Keratinocyte (primary cell): ENCODE data around the gene IGFALS. TPM values are rescaled to one million over a fixed set of nuclear protein-coding genes. Genes with fewer than 3 reads are reported as not detected.

Source experiments
- DNase-seq: peaks from one replicate; pipeline ENCODE4 v3.0.0-alpha.2; 2011; ENCODE audit warnings: low read depth, missing footprints, low spot score
- FAIRE-seq: peaks from 2 replicates; lab custom pipeline; 2011; peaks lifted over from hg19 to GRCh38; lab: Jason Lieb, UNC
- H2AFZ ChIP-seq: 2 replicates; pipeline ENCODE4 v1.6.0; 2012; ENCODE audit warnings: low read length, control low read depth, inconsistent platforms; ENCODE audit not compliant: control insufficient read depth
- H3K27ac ChIP-seq: 2 replicates; pipeline ENCODE4 v1.5.1; 2011; ENCODE audit warnings: low read length; ENCODE audit not compliant: control insufficient read depth, insufficient read depth
- H3K27me3 ChIP-seq: 3 replicates; pipeline ENCODE4 v1.6.0; 2011; ENCODE audit warnings: low read length; ENCODE audit not compliant: control insufficient read depth, insufficient read depth; ENCODE audit errors: extremely low read depth
- H3K36me3 ChIP-seq, 2 experiments: 2 replicates in 1 of 2; 3 replicates in 1 of 2; pipeline ENCODE4 v1.5.1; 2011; ENCODE audit warnings: low read length in 2 of 2, mild to moderate bottlenecking in 1 of 2; ENCODE audit not compliant: control insufficient read depth in 2 of 2, insufficient read depth in 2 of 2; ENCODE audit errors: extremely low read depth in 1 of 2
- H3K4me1 ChIP-seq: 3 replicates; pipeline ENCODE4 v1.5.1; 2011; ENCODE audit warnings: low read length; ENCODE audit not compliant: control insufficient read depth, insufficient read depth; ENCODE audit errors: extremely low read depth
- H3K4me2 ChIP-seq: 3 replicates; pipeline ENCODE4 v1.6.0; 2011; ENCODE audit warnings: low read depth, low read length; ENCODE audit not compliant: control insufficient read depth, insufficient read depth; ENCODE audit errors: extremely low read depth
- H3K4me3 ChIP-seq, 3 experiments: fragments of 200-600 bp in 1 of 3; sonication (generic) in 1 of 3; 2 replicates in 2 of 3; 3 replicates in 1 of 3; pipeline ENCODE4 v1.5.1; 2011 to 2016; ENCODE audit warnings: low read length in 3 of 3, mild to moderate bottlenecking in 3 of 3, control low read depth in 2 of 3, inconsistent platforms in 1 of 3, low read depth in 1 of 3, mixed read lengths in 1 of 3, mixed run types in 1 of 3, moderate library complexity in 1 of 3; ENCODE audit not compliant: control insufficient read depth in 2 of 3, insufficient read depth in 2 of 3; ENCODE audit errors: extremely low read depth in 1 of 3
- H3K79me2 ChIP-seq: 2 replicates; pipeline ENCODE4 v1.6.0; 2012; ENCODE audit warnings: low read length; ENCODE audit not compliant: control insufficient read depth, insufficient read depth
- H3K9ac ChIP-seq: 3 replicates; pipeline ENCODE4 v1.6.0; 2011; ENCODE audit warnings: low read length; ENCODE audit not compliant: control insufficient read depth, insufficient read depth; ENCODE audit errors: extremely low read depth
- H3K9me1 ChIP-seq: 3 replicates; pipeline ENCODE4 v1.6.0; 2011; ENCODE audit warnings: low read length; ENCODE audit not compliant: control insufficient read depth, insufficient read depth; ENCODE audit errors: extremely low read depth
- H3K9me3 ChIP-seq: 2 replicates; pipeline ENCODE4 v1.5.1; 2012; ENCODE audit warnings: low read depth, low read length; ENCODE audit not compliant: control insufficient read depth
- H4K20me1 ChIP-seq: 3 replicates; pipeline ENCODE4 v1.6.0; 2011; ENCODE audit warnings: low read length; ENCODE audit not compliant: control insufficient read depth, insufficient read depth; ENCODE audit errors: extremely low read depth
- EZH2 ChIP-seq: IDR thresholded peaks from one replicate; pipeline ENCODE4 v1.6.1; 2012; ENCODE audit warnings: inconsistent platforms, mild to moderate bottlenecking, low read length, moderate library complexity
- dilution Hi-C: fragments of 300-500 bp; cut with MboI; formaldehyde crosslinking; loops from one replicate; pipeline ENCODE4 v1.7.0; 2020; ENCODE audit warnings: low sequenced_read_pairs; ENCODE audit not compliant: extremely low pct_ligation_motif_present
- polyA plus RNA-seq, 5 experiments: library from polyadenylated mRNA; depleted of rRNA in 3 of 5; stranded (reverse) in 3 of 5; stranded (forward) in 1 of 5; unstranded in 1 of 5; fragments of >200 nt; gene quantifications; 1 replicate in 1 of 5; 2 replicates in 3 of 5; 3 replicates in 1 of 5; pipeline versions ENCODE4 v1.2.1 to v1.2.3, GENCODE V29; 2011 to 2012; ENCODE audit warnings: missing spikeins in 2 of 5, low read depth in 1 of 5, low replicate concordance in 1 of 5
- TF ChIP-seq, protein P1 (sequence below), 3 experiments: IDR thresholded peaks in 1 of 3; conservative IDR thresholded peaks in 1 of 3; optimal IDR thresholded peaks in 1 of 3; 2 replicates in 2 of 3; 3 replicates in 1 of 3; pipeline versions ENCODE3 to v1.5.1; 2011; ENCODE audit warnings: low read length in 3 of 3, mild to moderate bottlenecking in 3 of 3, moderate library complexity in 2 of 3, control low read depth in 1 of 3, inconsistent platforms in 1 of 3; ENCODE audit not compliant: insufficient read depth in 2 of 3; ENCODE audit errors: extremely low read depth in 1 of 3

IGFALS gene
- polyA plus RNA-seq, 1 donor (not counting 4 experiments of a cell fraction or from before 2014, with no cell fraction given): not detected

GRCh38 chr16:1786242-1787055 is 7.1 kb downstream of the IGFALS start:
- no peak overlapping the region for H2AFZ ChIP-seq
- peaks cover 24% of the 10 kb centered on the region for H3K4me1 ChIP-seq
- TF ChIP-seq EZH2: no peak
- TF ChIP-seq, protein P1, sequence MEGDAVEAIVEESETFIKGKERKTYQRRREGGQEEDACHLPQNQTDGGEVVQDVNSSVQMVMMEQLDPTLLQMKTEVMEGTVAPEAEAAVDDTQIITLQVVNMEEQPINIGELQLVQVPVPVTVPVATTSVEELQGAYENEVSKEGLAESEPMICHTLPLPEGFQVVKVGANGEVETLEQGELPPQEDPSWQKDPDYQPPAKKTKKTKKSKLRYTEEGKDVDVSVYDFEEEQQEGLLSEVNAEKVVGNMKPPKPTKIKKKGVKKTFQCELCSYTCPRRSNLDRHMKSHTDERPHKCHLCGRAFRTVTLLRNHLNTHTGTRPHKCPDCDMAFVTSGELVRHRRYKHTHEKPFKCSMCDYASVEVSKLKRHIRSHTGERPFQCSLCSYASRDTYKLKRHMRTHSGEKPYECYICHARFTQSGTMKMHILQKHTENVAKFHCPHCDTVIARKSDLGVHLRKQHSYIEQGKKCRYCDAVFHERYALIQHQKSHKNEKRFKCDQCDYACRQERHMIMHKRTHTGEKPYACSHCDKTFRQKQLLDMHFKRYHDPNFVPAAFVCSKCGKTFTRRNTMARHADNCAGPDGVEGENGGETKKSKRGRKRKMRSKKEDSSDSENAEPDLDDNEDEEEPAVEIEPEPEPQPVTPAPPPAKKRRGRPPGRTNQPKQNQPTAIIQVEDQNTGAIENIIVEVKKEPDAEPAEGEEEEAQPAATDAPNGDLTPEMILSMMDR (optimal IDR thresholded peaks at IDR 0.05 in 1 of 3, IDR thresholded peaks at IDR 0.05 in 1 of 3, conservative IDR thresholded peaks at IDR 0.05 in 1 of 3; ENCODE audit: extremely low read depth in 1 of 3, insufficient read depth in 2 of 3, low read length in 3 of 3): no peak
- peaks cover 41% of the 10 kb centered on the region for H3K79me2 ChIP-seq
- no peak overlapping the region for H3K27ac ChIP-seq
- DNase-seq (no peak), FAIRE-seq (no peak)
- dilution Hi-C loops: no loop called here
- H3K36me3 ChIP-seq: peaks cover 0 to 11% of the 10 kb centered on the region in 2 experiments
- H3K9me3 ChIP-seq: no peaks in the 10 kb centered on the region
- no peak overlapping the region for H3K9ac ChIP-seq
- H4K20me1 ChIP-seq: peaks cover 3% of the 10 kb centered on the region
- no peak overlapping the region for H3K4me3 ChIP-seq
- no peaks in the 10 kb centered on the region for H3K27me3 ChIP-seq
- H3K4me2 ChIP-seq: no peak overlapping the region
- no peaks in the 10 kb centered on the region for H3K9me1 ChIP-seq

DNA sequence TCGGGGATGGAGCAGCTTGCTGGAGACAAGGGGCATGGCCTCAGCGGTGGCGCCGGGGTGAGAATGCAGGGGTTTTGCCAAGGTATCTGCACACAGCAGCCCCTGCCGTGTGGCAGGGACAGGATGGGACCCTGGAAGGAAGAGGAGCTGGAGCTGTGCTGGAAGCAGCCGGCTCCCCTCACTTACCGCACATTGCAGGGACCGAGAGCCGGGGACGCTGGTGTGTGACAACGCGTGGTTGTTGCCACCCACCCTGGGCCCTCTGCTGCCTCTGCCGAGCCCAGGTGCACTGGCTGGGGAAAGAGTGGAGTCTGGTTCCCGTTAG is 7.7 kb downstream of the IGFALS start:
- Histone ChIP-seq H3K4me2 (no peak overlapping the region), H3K9me1 (peaks cover 4% of the 10 kb centered on the region), H3K27ac (no peak overlapping the region), H3K36me3 (peaks cover 2 to 11% of the 10 kb centered on the region in 2 experiments), H3K79me2 (peaks cover 44% of the 10 kb centered on the region), H3K4me3 (no peak overlapping the region), H4K20me1 (peaks cover 3% of the 10 kb centered on the region), H3K4me1 (peaks cover 30% of the 10 kb centered on the region), H2AFZ (no peak overlapping the region), H3K27me3 (no peaks in the 10 kb centered on the region), H3K9ac (no peak overlapping the region), H3K9me3 (no peaks in the 10 kb centered on the region)
- DNase-seq: no peak
- TF ChIP-seq, protein P1 (optimal IDR thresholded peaks at IDR 0.05 in 1 of 3, IDR thresholded peaks at IDR 0.05 in 1 of 3, conservative IDR thresholded peaks at IDR 0.05 in 1 of 3; ENCODE audit: extremely low read depth in 1 of 3, insufficient read depth in 2 of 3, low read length in 3 of 3): no peak
- no peak for TF ChIP-seq EZH2
- dilution Hi-C loops: no loop called here
- FAIRE-seq: no peak
